Fibroblast of skin of left biceps (primary cell): ENCODE measurements around the gene JMJD1C.

ENCODE experiments used
- DNase-seq, 2 experiments: peaks; one replicate each; pipeline ENCODE4 v3.0.0-alpha.2; 2013; ENCODE audit warnings: low read depth in 2 of 2

JMJD1C gene

DNA sequence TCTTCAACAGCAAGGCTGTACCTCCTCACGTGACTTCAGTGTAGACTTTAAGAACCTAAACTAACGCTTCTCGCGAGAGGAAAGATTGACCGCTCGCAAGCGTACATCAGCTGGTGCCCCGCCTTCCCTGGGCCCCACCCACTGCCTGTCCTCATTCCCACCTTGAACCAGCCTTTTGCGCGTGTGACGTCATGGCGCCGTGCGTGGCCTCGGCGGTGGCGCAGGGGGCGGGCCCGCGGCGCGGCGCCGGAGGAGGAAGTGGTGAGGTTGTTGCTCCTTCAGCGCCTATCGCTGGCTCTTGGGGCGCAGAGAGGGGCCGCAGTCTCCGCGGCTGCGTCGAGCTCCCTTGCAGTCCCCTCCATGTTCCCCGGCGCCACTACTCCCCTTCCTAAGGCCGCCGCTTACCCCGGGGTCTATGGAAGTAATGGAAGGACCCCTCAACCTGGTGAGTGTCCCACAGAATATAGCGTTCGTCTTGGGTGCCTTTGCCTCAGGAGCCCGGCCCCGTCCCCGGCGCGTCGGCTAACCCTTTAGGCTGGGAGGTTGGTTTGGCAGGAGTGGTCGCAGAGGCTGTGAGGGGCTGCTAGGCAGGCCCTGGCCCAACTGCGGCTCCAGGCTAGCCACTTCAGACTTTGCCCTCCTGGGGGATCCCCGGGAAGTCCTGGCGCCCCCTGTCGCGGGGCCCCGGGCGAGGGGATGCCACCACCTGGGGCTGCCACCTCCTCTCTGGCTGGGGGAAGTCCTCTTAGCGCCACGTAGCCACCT lies 332.5 kb downstream of the JMJD1C start, which contains the start of gene NRBF2:
TSS of gene NRBF2 (plus strand) at position 273 of the 765 bp plus-strand sequence. CDS start at position 416, 143 bp downstream.
- DNase-seq = peak; percentile 97

DNA sequence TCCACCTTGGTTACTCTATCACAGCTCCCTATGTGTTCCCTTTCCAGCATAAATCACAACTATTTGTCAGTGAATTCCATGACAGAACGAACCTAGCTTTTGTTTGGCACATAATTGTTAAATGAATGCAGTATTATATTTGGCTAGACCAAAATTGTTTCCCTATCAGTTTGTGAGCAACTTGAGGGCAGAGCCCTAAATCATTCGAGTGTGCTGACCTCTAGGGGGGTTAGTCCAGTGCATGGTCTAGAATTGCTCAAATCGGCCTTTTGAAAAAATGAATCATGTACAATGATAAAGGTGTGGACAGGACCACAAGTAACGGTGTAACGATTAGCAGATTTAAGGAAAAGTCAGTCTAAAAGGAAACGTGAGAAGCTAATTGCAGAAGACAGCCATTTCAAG lies 333.1 kb downstream of the JMJD1C start:
- no peak for DNase-seq

DNA sequence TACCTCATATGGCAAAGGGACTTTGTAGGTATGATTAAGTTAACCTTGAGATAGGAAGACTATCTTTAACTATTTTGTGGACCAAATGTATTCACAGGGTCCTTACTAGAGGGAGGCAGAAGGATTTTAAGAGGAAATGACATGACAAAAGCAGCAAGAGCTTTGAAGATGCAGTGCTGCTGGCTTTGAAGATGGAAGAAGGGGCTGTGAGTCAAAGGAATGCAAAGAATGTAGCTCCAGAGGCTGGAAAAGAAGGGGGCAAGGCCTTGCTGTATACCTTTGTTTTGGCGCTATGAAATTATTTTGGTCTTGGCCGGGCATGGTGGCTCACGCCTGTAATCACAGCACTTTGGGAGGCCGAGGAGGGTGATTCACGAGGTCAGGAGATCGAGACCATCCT lies 335.9 kb downstream of the JMJD1C start:
- DNase-seq = no peak

DNA sequence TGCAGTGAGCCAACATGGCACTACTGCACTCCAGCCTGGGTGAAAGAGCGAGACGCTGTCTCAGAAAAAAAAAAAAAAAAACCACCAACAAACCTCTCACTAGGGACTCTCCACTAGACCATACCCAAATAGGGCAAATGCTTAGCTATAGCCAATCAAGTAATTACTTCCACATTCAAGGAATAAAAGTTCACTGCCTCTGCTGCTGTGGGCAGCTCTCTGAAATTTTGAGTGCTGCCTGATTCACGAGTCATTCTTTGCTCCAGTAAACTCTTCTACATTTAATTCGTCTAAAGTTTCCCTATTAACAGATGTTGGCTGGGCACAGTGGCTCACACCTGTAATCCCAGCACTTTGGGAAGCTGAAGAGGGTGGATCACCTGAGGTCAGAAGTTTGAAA lies 337.3 kb downstream of the JMJD1C start:
- peak in 1 of 2 experiments; percentile 36 for DNase-seq

DNA sequence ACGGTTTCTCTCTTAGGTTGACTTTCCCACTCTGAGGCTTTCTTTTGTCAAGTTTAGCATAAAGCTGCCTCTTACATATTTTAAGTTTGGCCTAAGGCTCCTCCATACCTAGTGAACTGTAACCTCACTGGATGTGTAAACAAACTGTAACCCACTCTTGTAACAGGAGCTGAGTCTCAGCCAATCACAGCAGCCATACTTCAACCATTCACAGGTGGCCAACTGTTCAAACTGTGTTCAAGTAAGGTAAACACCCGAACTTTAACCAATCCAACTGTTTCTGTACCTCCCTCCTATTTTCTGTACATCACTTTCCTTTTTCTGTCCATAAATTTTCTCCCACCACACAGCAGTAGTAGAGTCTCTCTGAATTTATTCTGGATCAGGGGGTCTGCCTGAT lies 340.3 kb downstream of the JMJD1C start:
- no peak for DNase-seq

DNA sequence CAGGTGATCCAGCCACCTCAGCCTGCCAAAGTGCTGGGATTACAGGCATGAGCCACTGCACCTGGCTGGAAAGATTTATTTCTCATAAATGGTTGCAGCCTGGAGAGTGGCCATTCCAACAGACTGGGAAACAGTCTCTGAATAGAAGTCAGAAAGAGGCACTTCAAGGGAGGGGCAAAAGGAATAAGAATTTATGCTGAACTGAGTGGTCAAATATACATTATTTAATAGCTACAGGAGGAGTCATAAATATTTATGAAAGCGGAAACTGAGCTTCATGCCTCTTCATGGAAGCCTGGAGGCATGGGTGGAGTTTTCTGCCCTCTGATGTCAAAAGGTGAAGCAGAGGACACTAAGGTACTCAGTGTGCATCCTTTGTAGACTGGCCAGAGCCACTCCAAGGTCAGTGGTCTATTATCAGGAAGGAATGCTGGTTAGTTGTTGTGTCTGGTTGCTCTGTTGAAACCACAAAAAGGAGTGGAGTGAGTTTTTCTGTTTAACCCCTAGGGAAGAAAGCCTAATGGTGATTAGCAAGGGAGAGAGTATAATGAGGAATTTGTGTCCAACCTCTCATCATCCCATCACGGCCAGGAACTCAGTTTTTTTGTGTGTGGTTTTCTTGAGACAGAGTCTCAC lies 341.9 kb downstream of the JMJD1C start:
- no peak for DNase-seq

DNA sequence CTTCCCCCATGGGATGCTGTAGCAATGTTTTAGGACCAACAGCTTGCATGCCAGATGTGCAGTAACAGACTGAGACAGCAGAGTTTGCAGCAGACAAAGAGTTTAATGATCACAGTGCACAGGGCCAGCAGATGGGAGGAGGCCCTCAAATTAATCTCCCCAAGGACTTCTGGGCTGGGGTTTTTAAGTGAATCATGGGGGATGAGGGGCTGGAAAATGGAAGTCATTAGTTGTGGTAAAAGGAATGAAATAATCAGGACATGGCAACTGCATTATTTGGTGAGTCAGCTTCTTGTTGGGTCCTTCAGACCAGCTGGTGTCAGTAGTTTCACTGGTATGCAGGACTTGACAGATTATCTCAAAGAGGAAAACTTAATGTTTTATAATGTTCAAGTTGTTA lies 345.2 kb downstream of the JMJD1C start:
- DNase-seq = peak; percentile 98

DNA sequence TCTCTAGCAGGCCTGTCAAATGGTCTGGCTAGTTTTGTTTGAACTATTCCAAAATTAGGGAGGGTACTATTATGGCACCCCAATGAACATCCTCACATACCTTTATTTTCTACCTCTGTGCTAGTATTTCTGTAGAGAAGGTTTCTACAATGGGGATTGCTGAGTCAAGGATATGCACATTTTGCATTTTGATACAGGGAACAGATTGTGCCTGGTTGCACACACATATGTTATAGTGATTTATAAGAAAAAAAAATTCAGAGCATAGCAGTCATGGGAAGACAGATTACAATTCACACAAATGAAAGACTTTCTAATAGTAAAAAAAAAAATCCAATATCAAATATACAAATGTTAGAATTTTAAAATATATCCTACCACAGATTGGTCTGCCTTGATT lies 346.7 kb downstream of the JMJD1C start:
- DNase-seq = no peak
